ENCODE measurements around the gene KIAA0319L.

GRCh38 chr1:35437200-35437599 lies 120.0 kb downstream of the KIAA0319L start:
- TF ChIP-seq GATA3 (IDR thresholded peaks at IDR 0.05; ENCODE audit: low read depth, low read length) (no peak), GATA2 (IDR thresholded peaks at IDR 0.05; ENCODE audit: low read depth, low read length) (no peak)

Data from SH-SY5Y (cell line).